Sigmoid colon (tissue), 4 donors: Measurements from ENCODE around the gene CDC25A.

Experiments used
- EP300 ChIP-seq, 4 donors: sonication (generic); formaldehyde crosslinking; IDR thresholded peaks; one replicate each; pipeline ENCODE4 v1.6.1; 2017; ENCODE audit warnings: antibody characterized with exemption in 4 of 4
- POLR2A ChIP-seq, 2 donors: fragments of 450-650 bp; IDR thresholded peaks; one replicate each; pipeline ENCODE4 v1.6.1; 2016; ENCODE audit warnings: antibody characterized with exemption in 2 of 2, mild to moderate bottlenecking in 2 of 2, moderate library complexity in 2 of 2
- TF ChIP-seq, protein P1 (sequence below), 4 experiments: fragments of 450-650 bp in 3 of 4; fragments of 200-600 bp in 1 of 4; IDR thresholded peaks; one replicate each; pipeline ENCODE4 v1.5.1; 2016 to 2019; ENCODE audit warnings: antibody characterized with exemption in 4 of 4, mild to moderate bottlenecking in 3 of 4, moderate library complexity in 2 of 4

DNA sequence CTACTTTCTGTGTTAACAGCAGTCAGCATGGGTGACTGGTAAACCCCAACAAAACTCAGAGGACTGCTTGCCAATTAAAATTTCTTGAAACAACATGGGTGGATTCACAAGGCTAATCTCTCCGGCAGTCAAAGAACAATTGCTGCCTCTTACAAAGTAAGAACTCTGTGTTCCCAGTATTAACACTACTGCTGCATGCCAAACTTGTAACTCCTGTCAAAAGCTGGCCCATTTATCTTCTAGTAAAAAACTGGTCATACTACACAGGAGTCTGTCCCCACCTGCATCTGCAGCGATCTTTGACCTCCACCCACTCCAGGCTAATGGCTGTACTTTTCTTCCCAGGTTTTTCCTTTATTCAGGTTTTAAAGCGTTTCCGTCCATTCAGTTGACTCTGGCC lies 44.0 kb upstream of the CDC25A start:
- TF ChIP-seq, protein P1, sequence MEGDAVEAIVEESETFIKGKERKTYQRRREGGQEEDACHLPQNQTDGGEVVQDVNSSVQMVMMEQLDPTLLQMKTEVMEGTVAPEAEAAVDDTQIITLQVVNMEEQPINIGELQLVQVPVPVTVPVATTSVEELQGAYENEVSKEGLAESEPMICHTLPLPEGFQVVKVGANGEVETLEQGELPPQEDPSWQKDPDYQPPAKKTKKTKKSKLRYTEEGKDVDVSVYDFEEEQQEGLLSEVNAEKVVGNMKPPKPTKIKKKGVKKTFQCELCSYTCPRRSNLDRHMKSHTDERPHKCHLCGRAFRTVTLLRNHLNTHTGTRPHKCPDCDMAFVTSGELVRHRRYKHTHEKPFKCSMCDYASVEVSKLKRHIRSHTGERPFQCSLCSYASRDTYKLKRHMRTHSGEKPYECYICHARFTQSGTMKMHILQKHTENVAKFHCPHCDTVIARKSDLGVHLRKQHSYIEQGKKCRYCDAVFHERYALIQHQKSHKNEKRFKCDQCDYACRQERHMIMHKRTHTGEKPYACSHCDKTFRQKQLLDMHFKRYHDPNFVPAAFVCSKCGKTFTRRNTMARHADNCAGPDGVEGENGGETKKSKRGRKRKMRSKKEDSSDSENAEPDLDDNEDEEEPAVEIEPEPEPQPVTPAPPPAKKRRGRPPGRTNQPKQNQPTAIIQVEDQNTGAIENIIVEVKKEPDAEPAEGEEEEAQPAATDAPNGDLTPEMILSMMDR (IDR thresholded peaks at IDR 0.05) = no peak
- TF ChIP-seq EP300 (IDR thresholded peaks at IDR 0.05) = no peak
- no peak for TF ChIP-seq POLR2A (IDR thresholded peaks at IDR 0.05)
